ENCODE measurements around the gene AHRR. TPM values are rescaled to one million over a fixed set of nuclear protein-coding genes. Genes with fewer than 3 reads are reported as not detected.
A peak's percentile ranks its signal among the peaks of the same experiment; 100 is the strongest.

The AHRR gene
- total RNA-seq, 2 donors from 2014 or later: 1.9 to 2.1 TPM

DNA sequence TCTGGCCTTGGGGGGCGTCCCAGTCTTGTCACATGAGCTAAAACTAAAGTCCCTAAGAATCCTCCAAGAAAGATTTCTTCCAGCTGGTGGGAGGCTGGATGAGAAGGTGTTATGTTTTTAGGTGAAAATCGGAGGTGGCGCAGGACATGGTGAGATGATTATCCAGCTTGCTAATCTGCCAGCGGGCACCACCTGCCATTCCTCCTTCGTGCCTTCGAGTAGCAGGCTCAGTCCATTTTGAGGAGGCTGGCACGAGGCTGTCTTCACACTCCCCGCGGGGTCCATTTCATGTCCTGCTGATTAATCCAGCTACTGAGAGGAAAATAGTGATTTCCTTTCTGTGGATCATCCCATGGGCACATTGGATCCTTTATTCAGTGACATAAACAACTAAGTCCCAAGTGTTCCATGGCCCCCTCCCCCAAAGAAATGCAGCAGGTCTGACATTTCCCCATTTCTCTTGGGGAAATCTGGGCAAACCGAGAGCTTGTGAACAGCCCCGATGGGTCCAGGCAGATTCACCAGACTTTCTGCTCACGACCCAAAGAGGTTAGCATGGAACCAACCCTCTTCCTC lies 83.2 kb downstream of the AHRR start:
- Histone ChIP-seq H3K9me3 (no peaks in the 10 kb centered on the region), H3K4me3 (no peak overlapping the region), H3K9ac (ENCODE audit: low read depth in 2 of 2, low read length in 2 of 2) (no peak overlapping the region), H3K27me3 (peaks cover 3% of the 10 kb centered on the region), H3K4me1 (no peaks in the 10 kb centered on the region), H3K36me3 (no peaks in the 10 kb centered on the region), H3K27ac (no peak overlapping the region)
- TF ChIP-seq, protein P1, sequence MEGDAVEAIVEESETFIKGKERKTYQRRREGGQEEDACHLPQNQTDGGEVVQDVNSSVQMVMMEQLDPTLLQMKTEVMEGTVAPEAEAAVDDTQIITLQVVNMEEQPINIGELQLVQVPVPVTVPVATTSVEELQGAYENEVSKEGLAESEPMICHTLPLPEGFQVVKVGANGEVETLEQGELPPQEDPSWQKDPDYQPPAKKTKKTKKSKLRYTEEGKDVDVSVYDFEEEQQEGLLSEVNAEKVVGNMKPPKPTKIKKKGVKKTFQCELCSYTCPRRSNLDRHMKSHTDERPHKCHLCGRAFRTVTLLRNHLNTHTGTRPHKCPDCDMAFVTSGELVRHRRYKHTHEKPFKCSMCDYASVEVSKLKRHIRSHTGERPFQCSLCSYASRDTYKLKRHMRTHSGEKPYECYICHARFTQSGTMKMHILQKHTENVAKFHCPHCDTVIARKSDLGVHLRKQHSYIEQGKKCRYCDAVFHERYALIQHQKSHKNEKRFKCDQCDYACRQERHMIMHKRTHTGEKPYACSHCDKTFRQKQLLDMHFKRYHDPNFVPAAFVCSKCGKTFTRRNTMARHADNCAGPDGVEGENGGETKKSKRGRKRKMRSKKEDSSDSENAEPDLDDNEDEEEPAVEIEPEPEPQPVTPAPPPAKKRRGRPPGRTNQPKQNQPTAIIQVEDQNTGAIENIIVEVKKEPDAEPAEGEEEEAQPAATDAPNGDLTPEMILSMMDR (IDR thresholded peaks at IDR 0.05): no peak
- intact Hi-C loops (cut with DNase I): no loop called here
- DNase-seq: no peak

DNA sequence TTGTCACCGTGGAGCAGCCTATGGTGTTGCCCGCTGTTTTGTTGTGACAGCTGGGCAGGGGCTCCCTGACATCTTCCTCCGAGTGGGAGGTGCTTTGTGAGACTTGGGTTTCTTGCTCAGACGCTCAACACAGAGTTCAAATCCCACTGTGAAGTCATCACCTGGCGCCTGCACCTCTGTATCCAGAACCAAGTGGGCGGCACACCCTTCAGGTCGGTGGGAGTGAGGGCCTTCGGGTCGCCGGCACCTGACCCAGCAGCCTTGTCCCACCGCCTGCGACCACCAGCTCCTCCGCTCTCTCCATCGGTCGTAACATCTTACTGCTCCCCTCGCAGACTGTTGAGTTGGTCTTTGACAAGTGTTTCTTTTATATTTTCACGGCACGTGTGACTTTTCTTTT lies 83.9 kb downstream of the AHRR start:
- H3K4me1 ChIP-seq: no peaks in the 10 kb centered on the region
- no peak overlapping the region for H3K4me3 ChIP-seq
- no peaks in the 10 kb centered on the region for H3K27me3 ChIP-seq
- H3K36me3 ChIP-seq: no peaks in the 10 kb centered on the region
- peak; percentile 10 for DNase-seq
- intact Hi-C loops (cut with DNase I): no loop called here
- no peaks in the 10 kb centered on the region for H3K9me3 ChIP-seq
- TF ChIP-seq, protein P1 (IDR thresholded peaks at IDR 0.05): no peak
- no peak overlapping the region for H3K9ac ChIP-seq (ENCODE audit: low read depth in 2 of 2, low read length in 2 of 2)
- H3K27ac ChIP-seq: no peak overlapping the region

DNA sequence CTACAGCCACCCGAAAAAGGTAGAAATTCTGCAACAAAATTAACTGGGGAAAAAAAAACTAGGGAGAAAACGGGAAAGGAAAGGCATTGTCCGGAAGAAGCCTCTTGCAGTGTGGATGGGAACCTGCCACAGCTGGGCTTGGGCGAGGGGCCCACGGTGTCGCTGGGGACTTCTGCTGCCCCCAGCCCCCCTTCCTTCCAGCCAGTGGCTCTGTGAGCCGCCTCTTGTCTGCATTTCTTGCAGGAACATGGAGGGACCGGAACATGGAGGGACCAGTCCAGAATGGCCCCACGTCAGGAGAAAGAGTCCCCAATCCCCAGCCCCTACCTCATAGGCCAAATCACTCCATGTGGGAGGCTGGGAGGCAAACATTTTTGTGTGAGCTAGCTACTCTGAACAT lies 84.5 kb downstream of the AHRR start:
- H3K36me3 ChIP-seq: no peaks in the 10 kb centered on the region
- no peaks in the 10 kb centered on the region for H3K27me3 ChIP-seq
- no peak for DNase-seq
- H3K27ac ChIP-seq: no peak overlapping the region
- intact Hi-C loops (cut with DNase I): no loop called here
- no peaks in the 10 kb centered on the region for H3K4me1 ChIP-seq
- no peaks in the 10 kb centered on the region for H3K9me3 ChIP-seq
- no peak overlapping the region for H3K9ac ChIP-seq (ENCODE audit: low read depth in 2 of 2, low read length in 2 of 2)
- no peak overlapping the region for H3K4me3 ChIP-seq
- TF ChIP-seq, protein P1 (IDR thresholded peaks at IDR 0.05): no peak

DNA sequence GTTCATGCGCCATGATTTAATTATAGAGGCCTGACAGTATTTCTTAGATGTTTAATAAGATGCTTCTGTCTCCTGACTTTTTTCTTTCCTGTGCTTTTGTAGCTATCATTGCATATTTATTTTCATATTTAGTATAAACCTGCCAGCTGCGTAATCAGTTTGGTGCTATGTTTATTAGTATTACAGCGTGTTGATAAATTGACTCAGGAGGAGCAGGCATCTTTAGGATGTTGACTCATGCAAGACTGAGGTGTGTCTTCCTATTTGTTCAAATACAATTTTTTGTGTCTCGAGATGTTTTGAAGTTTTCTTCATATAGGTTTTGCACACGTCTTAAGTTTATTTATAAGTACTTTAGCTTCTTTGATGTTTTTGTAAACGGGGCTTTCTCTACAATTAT lies 85.5 kb downstream of the AHRR start:
- intact Hi-C loops (cut with DNase I): no loop called here
- H3K9ac ChIP-seq (ENCODE audit: low read depth in 2 of 2, low read length in 2 of 2): no peak overlapping the region

DNA sequence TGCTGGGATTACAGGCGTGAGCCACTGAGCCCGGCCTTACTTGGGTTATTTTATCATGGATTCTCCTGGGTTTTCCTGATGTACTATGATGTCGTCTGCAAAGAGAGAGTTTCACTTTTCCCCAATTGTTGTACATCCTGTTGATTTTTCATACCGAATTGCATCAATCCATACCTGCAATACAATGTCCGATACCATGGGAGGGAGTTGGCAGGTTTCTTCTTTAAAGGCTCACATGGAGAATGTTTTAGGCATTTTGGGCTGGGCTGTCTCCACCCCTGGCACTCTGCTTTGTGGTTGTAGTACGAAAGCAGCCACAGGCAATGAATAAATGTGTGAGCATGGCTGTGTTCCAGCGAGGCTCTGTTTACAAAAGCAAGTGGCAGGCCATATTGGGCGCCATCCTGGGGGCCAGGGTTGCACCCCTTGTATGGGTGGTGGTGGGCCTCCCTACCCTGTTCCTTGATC lies 86.3 kb downstream of the AHRR start:
- Histone ChIP-seq H3K36me3 (no peaks in the 10 kb centered on the region), H3K4me1 (no peaks in the 10 kb centered on the region), H3K4me3 (no peak overlapping the region), H3K9me3 (no peaks in the 10 kb centered on the region), H3K27ac (no peak overlapping the region), H3K27me3 (no peaks in the 10 kb centered on the region), H3K9ac (ENCODE audit: low read depth in 2 of 2, low read length in 2 of 2) (no peak overlapping the region)
- TF ChIP-seq, protein P1 (IDR thresholded peaks at IDR 0.05): no peak
- DNase-seq: no peak
- intact Hi-C loops (cut with DNase I): no loop called here

More for the DNA sequence above, 85.5 kb downstream of the AHRR start:
- no peaks in the 10 kb centered on the region for H3K9me3 ChIP-seq
- no peak overlapping the region for H3K4me3 ChIP-seq
- TF ChIP-seq, protein P1 (IDR thresholded peaks at IDR 0.05): no peak
- H3K27me3 ChIP-seq: no peaks in the 10 kb centered on the region
- H3K36me3 ChIP-seq: no peaks in the 10 kb centered on the region
- no peaks in the 10 kb centered on the region for H3K4me1 ChIP-seq
- no peak for DNase-seq
- no peak overlapping the region for H3K27ac ChIP-seq

Data from colonic mucosa (tissue), 4 donors.